Natural killer cell (primary cell): Measurements from ENCODE around the gene TACC2. TPM values are rescaled to one million over a fixed set of nuclear protein-coding genes. Genes with fewer than 3 reads are reported as not detected.

Experiments
- ATAC-seq, 3 donors: fragments of 150-1000 bp in 2 of 3; fragments of 200-7000 bp in 1 of 3; cut with Tn5 transposase; 1 replicate in 1 of 3; 2 replicates in 2 of 3; pipeline ENCODE4 v1.10.0; 2021; ENCODE audit warnings: mild to moderate bottlenecking in 2 of 3, moderate library complexity in 2 of 3
- DNase-seq, 2 donors: peaks; one replicate each; pipeline versions ENCODE4 v3.0.0 to v3.0.0-alpha.2; 2013 to 2021; ENCODE audit warnings: mixed read lengths in 1 of 2
- H3K27ac ChIP-seq: one replicate; pipeline ENCODE4 v1.5.1; 2013; ENCODE audit warnings: mild to moderate bottlenecking, low read length
- H3K27me3 ChIP-seq: one replicate; pipeline ENCODE4 v1.6.1; 2013; ENCODE audit warnings: low read length; ENCODE audit not compliant: control insufficient read depth, insufficient read depth
- H3K36me3 ChIP-seq: one replicate; pipeline ENCODE4 v1.6.1; 2013; ENCODE audit warnings: low read length; ENCODE audit not compliant: control insufficient read depth, insufficient read depth
- H3K4me1 ChIP-seq: one replicate; pipeline ENCODE4 v1.6.1; 2013; ENCODE audit warnings: low read length; ENCODE audit not compliant: control insufficient read depth, insufficient read depth
- H3K4me3 ChIP-seq: one replicate; pipeline ENCODE4 v1.5.1; 2013; ENCODE audit warnings: low read length
- H3K9me3 ChIP-seq: one replicate; pipeline ENCODE4 v1.6.1; 2013; ENCODE audit warnings: low read length; ENCODE audit not compliant: control insufficient read depth, insufficient read depth
- H3K27ac Mint-ChIP-seq, 2 donors: one replicate each; pipeline ENCODE4 v1.8.0; 2022; ENCODE audit warnings: mild to moderate bottlenecking in 2 of 2, mixed read lengths in 2 of 2, moderate library complexity in 1 of 2
- H3K27me3 Mint-ChIP-seq, 2 donors: one replicate each; pipeline ENCODE4 v1.8.0; 2022; ENCODE audit warnings: low read depth in 2 of 2, mixed read lengths in 2 of 2
- H3K36me3 Mint-ChIP-seq: one replicate; pipeline ENCODE4 v1.8.0; 2022; ENCODE audit warnings: mixed read lengths
- H3K4me1 Mint-ChIP-seq, 2 donors: one replicate each; pipeline ENCODE4 v1.8.0; 2022; ENCODE audit warnings: mixed read lengths in 2 of 2
- H3K4me3 Mint-ChIP-seq: one replicate; pipeline ENCODE4 v1.8.0; 2022; ENCODE audit warnings: mild to moderate bottlenecking, moderate library complexity, mixed read lengths
- H3K9me3 Mint-ChIP-seq, 2 donors: one replicate each; pipeline ENCODE4 v1.8.0; 2022; ENCODE audit warnings: mixed read lengths in 2 of 2
- WGBS: methylation state at CpG from one replicate; pipeline ENCODE4 v1.1.7; 2013; ENCODE audit warnings: missing lambda C conversion rate; ENCODE audit not compliant: insufficient coverage; 5-methylcytosine and 5-hydroxymethylcytosine counted together
- intact Hi-C: fragments of 100-400 bp; cut with micrococcal nuclease; formaldehyde crosslinking; loops from one replicate; pipeline ENCODE4 v1.14.2; 2022
- total RNA-seq, 4 donors: library from RNA; stranded (reverse); fragments of 120-200 nt in 1 of 4; gene quantifications; one replicate each; pipeline versions ENCODE4 v1.2.3 to v1.2.4, GENCODE V29; 2013 to 2022
- TF ChIP-seq, protein P1 (sequence below): fragments of 200-600 bp; IDR thresholded peaks from one replicate; pipeline ENCODE4 v1.8.0; 2022; ENCODE audit warnings: antibody characterized with exemption

Gene TACC2
- total RNA-seq, 3 donors from 2014 or later (not counting 1 experiment from before 2014, with no cell fraction given), result not detected

GRCh38 chr10:122185643-122186042, 196.7 kb downstream of the TACC2 start:
- H3K4me3 Mint-ChIP-seq, result no peak overlapping the region
- intact Hi-C loops, result no loop called here
- no CpG with 5 or more reads among the region's 4 CpGs for WGBS
- no peaks in the 10 kb centered on the region for H3K9me3 Mint-ChIP-seq
- Histone ChIP-seq H3K36me3 (no peaks in the 10 kb centered on the region), H3K27ac (no peak overlapping the region), H3K27me3 (no peaks in the 10 kb centered on the region), H3K9me3 (no peaks in the 10 kb centered on the region), H3K4me3 (no peak overlapping the region), H3K4me1 (no peaks in the 10 kb centered on the region)
- TF ChIP-seq, protein P1, sequence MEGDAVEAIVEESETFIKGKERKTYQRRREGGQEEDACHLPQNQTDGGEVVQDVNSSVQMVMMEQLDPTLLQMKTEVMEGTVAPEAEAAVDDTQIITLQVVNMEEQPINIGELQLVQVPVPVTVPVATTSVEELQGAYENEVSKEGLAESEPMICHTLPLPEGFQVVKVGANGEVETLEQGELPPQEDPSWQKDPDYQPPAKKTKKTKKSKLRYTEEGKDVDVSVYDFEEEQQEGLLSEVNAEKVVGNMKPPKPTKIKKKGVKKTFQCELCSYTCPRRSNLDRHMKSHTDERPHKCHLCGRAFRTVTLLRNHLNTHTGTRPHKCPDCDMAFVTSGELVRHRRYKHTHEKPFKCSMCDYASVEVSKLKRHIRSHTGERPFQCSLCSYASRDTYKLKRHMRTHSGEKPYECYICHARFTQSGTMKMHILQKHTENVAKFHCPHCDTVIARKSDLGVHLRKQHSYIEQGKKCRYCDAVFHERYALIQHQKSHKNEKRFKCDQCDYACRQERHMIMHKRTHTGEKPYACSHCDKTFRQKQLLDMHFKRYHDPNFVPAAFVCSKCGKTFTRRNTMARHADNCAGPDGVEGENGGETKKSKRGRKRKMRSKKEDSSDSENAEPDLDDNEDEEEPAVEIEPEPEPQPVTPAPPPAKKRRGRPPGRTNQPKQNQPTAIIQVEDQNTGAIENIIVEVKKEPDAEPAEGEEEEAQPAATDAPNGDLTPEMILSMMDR, result no peak
- no peak for ATAC-seq
- peaks cover 0 to 22% of the 10 kb centered on the region in 2 donors for H3K27me3 Mint-ChIP-seq
- DNase-seq, result no peak
- no peak overlapping the region for H3K27ac Mint-ChIP-seq
- no peaks in the 10 kb centered on the region for H3K4me1 Mint-ChIP-seq
- H3K36me3 Mint-ChIP-seq, result no peaks in the 10 kb centered on the region

- Histone ChIP-seq H3K4me1 (no peaks in the 10 kb centered on the region), H3K4me3 (no peak overlapping the region), H3K27me3 (no peaks in the 10 kb centered on the region), H3K27ac (no peak overlapping the region), H3K9me3 (no peaks in the 10 kb centered on the region), H3K36me3 (no peaks in the 10 kb centered on the region)
- WGBS, result 72% methylated on average over 19 of the region's 19 CpGs
- H3K4me3 Mint-ChIP-seq, result no peak overlapping the region
- no peaks in the 10 kb centered on the region for H3K9me3 Mint-ChIP-seq
- TF ChIP-seq, protein P1, result no peak
- H3K36me3 Mint-ChIP-seq, result no peaks in the 10 kb centered on the region
- intact Hi-C loops, result no loop called here
- DNase-seq (no peak), ATAC-seq (no peak)
- no peaks in the 10 kb centered on the region for H3K4me1 Mint-ChIP-seq
- H3K27me3 Mint-ChIP-seq, result peaks cover 0 to 17% of the 10 kb centered on the region in 2 donors
- no peak overlapping the region for H3K27ac Mint-ChIP-seq
Measured at GRCh38 chr10:122186816-122187810, 198.2 kb downstream of the TACC2 start.

GRCh38 chr10:122188706-122189105, 199.7 kb downstream of the TACC2 start:
- no peak overlapping the region for H3K27ac Mint-ChIP-seq
- ATAC-seq (no peak), DNase-seq (no peak)
- no peaks in the 10 kb centered on the region for H3K4me1 Mint-ChIP-seq
- H3K4me3 Mint-ChIP-seq, result no peak overlapping the region
- H3K36me3 Mint-ChIP-seq, result no peaks in the 10 kb centered on the region
- no peaks in the 10 kb centered on the region for H3K4me1 ChIP-seq
- no peaks in the 10 kb centered on the region for H3K36me3 ChIP-seq
- intact Hi-C loops, result no loop called here
- no peaks in the 10 kb centered on the region for H3K9me3 Mint-ChIP-seq
- H3K27ac ChIP-seq, result no peak overlapping the region
- TF ChIP-seq, protein P1, result no peak
- H3K4me3 ChIP-seq, result no peak overlapping the region
- peaks cover 0 to 12% of the 10 kb centered on the region in 2 donors for H3K27me3 Mint-ChIP-seq
- no peaks in the 10 kb centered on the region for H3K9me3 ChIP-seq
- H3K27me3 ChIP-seq, result no peaks in the 10 kb centered on the region
- WGBS, result 90% methylated on average over 11 of the region's 11 CpGs
